ENCODE results near the gene CDC37. TPM values are rescaled to one million over a fixed set of nuclear protein-coding genes. Genes with fewer than 3 reads are reported as not detected.

Gene CDC37
- total RNA-seq = 289 and 291 TPM in 2 replicates

GRCh38 chr19:10403137-10404021 is at the start of gene CDC37:
Gene CDC37, minus strand, starts transcription at chr19:10403542. Its CDS starts 63 bp downstream, at chr19:10403479.

GRCh38 chr19:10420444-10421239 is 17.3 kb upstream of the CDC37 start, which contains the start of gene PDE4A:
Gene PDE4A, plus strand, starts transcription at chr19:10420538. Its CDS starts 227 bp downstream, at chr19:10420765.

DNA sequence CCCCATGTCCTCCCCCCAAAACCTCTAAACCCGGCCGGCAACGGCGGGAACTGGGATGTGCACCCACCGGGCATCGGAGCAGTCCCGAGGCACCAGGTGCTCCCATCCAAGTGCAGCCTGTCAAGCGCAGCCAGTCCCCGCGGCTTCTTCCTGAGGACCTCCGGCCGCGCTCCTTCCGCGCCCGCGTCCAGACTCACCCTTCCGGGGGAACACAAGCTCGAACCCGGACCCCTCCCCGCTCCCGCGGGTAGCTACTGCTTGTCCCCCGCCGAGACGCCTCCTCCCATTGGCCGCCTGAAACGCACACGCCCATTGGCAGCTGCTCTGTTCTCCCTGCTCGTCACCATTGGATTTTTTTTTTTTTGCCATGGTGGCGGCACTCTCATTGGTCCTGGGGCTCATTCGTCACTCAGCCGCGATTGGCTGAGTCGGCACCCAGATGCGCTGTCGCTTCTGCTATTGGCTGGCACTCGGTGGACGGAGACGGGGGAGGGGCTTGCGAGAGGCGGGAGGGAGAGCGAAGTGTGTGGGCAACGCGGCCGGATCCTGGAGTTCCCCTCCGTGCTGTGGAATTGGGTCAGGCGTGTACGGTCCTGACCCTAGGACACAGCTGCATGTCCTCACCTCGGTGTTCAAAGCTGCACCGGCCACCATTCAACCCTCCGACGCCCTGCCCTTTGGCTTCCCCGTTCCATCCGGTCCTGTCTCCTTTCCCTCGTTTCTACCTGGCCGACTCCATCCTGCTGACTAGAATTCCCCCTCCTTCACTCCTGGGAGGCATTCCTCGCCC is 22.8 kb downstream of the CDC37 start, which contains the start of gene TYK2:
Gene TYK2, minus strand, starts transcription at position 260 of the 790 bp plus-strand sequence. CDS start 2,166 bp downstream, outside the sequence.

Other genes starting within 250 kb of the CDC37 start
- 40.5 and 65.2 TPM in 2 replicates for gene DNMT1, start 208.6 kb downstream of the CDC37 start, total RNA-seq
- gene S1PR2, start 172.2 kb downstream of the CDC37 start, total RNA-seq = 1.6 and 1.7 TPM in 2 replicates
- 56.5 and 57.3 TPM in 2 replicates for gene MRPL4, start 151.3 kb downstream of the CDC37 start, total RNA-seq
- gene ICAM1, start 132.4 kb downstream of the CDC37 start, total RNA-seq = 45.2 and 46.7 TPM in 2 replicates
- 0.33 TPM in 1 of 2 replicates, not detected in the other for gene ICAM4, start 116.6 kb downstream of the CDC37 start, total RNA-seq
- under 0.01 TPM in 1 of 2 replicates, not detected in the other for gene ICAM5, start 113.6 kb downstream of the CDC37 start, total RNA-seq
- 0.33 and 0.38 TPM in 2 replicates for gene ZGLP1, start 93.7 kb downstream of the CDC37 start, total RNA-seq
- gene FDX2, start 87.5 kb downstream of the CDC37 start, total RNA-seq = 8.5 and 15.8 TPM in 2 replicates
- 13.9 and 17.3 TPM in 2 replicates for gene RAVER1, start 70.0 kb downstream of the CDC37 start, total RNA-seq
- gene ICAM3, start 63.9 kb downstream of the CDC37 start, total RNA-seq = 7.1 and 9.5 TPM in 2 replicates
- gene TYK2, start 23.0 kb downstream of the CDC37 start, total RNA-seq = 57.2 and 79.7 TPM in 2 replicates
- 3.6 and 5.6 TPM in 2 replicates for gene PDE4A, start 17.0 kb upstream of the CDC37 start, total RNA-seq
- gene KEAP1, start 99.8 kb upstream of the CDC37 start, total RNA-seq = 74.0 and 74.1 TPM in 2 replicates
- not detected in 2 replicates for gene S1PR5, start 113.9 kb upstream of the CDC37 start, total RNA-seq
- 12.1 and 17.0 TPM in 2 replicates for gene ATG4D, start 140.4 kb upstream of the CDC37 start, total RNA-seq
- gene KRI1, start 162.5 kb upstream of the CDC37 start, total RNA-seq = 5.9 and 6.2 TPM in 2 replicates
- gene CDKN2D, start 165.4 kb upstream of the CDC37 start, total RNA-seq = 2.3 and 3.5 TPM in 2 replicates
- not detected in 2 replicates for gene AP1M2, start 183.8 kb upstream of the CDC37 start, total RNA-seq
- 63.5 and 66.3 TPM in 2 replicates for gene SLC44A2, start 222.0 kb upstream of the CDC37 start, total RNA-seq